Stimulated activated naive CD4-positive, alpha-beta T cell treated with Interleukin-2 at 50 U/mL for 16 hours (primary cell): ENCODE measurements around the gene DNAJC1.
"Not testable (repeated sequence)": the region's sequence is repeated elsewhere in the genome, so short reads cannot be mapped to it uniquely, and the experiment has no call there.

Experiments
- DNase-seq: peaks from one replicate; lab custom pipeline; 2025; lab: John Stamatoyannopoulos, UW

The DNAJC1 gene

DNA sequence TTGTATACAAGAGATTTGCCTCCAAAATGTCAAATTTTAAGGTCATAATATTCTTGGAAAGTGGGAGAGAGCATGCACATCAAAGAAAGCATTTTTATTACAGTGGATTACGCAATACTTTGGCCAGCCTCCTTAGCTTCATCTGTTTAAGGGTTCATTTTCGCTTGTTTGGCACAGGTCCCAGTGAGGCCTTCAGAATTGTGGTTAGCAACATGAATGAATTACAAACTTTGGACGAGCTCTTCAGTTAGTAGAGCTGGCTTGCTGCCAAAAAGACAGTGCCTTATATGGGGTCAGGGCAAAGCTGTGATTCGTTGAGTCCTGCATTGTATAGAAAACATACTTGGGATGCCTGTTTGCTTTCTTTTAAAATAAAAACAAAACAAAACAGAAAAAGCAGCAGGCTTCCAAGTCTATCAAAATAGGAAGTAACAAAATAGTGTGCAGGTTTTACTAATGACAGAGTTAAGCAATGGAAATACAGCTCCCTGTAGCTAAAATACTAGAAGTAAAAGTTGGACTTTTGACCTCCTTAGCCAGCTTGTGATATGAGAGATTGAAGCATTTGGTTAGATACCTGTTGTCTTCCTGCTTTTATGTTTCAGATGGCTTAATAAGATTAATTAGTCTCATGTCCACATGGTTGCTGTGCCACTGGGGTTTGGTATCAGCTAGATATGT is 278.7 kb downstream of the DNAJC1 start:
- DNase-seq = no peak

DNA sequence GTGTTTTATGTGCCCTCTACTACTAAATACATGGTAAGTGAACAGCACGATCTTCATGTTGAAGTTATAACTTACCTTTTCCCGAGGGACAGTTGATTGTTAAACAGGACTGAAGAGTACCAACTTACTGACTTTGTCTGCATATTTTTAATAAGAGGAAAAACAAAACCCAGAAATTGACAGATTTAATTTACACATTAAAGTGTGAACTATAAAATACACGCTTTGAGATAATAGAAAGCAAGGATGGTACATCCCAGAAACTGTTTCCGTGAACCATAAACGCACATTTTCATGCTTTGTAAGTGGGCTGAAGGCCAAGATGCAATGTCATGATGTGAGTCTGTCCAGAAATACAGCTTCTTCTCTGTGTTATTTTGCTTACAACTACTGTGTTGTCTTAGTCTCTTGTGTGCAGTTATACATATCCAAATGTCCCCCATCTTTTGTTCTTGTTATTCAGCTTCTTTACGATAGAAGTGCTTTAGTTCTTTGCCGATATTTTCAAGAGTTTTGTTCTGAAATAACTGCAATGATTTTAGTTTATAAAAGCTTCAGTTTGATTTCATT is 279.4 kb downstream of the DNAJC1 start:
- no peak for DNase-seq

DNA sequence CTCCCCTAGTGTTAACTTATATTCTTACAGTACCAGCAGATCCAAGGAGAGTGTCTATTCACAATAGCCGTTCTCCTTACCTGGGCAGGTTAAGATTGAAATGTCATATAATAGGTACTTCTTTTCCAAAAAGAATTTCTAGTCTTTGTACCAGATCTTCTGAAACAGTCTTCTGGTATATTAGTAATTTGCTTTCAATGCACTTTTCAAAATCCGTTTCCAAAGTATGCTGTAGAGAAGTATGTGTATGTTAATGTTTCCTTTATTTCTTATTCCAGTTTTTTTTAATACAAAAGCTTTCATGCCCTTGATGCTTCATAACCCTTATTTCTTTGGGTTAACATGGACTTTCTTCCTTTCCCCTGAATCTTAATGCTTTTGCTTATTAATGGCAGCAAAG is 281.3 kb downstream of the DNAJC1 start:
- no peak for DNase-seq

DNA sequence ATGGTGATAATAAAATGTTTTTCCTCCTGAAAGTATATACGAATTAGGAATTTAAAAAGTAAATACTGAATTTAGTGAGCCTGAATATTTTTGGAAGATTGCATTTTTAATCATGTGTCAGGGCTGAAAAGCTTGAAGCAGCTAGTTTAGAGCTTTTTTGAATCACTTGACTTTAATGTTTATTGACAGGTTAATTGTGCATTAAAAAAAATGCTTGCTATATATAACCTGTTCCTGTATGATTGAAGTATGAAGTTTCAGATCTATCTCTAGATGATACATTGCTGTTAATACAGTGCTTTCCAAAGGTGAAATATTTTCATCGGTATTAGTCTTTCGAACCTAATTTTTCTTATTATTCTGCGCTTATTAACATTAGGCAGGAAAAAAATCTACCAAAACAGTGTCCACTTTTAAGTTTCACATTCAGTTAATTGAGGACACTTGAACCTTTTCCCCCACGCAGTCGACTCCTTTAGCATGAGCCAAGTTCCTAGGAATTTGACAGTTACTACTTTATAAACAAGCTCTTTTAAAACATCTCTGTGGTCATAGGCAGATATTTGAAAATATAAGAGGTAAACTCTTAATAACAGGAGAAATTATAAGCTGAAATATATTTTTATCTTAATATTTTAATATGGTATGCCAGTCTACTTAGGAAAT is 282.4 kb downstream of the DNAJC1 start:
- DNase-seq = no peak

DNA sequence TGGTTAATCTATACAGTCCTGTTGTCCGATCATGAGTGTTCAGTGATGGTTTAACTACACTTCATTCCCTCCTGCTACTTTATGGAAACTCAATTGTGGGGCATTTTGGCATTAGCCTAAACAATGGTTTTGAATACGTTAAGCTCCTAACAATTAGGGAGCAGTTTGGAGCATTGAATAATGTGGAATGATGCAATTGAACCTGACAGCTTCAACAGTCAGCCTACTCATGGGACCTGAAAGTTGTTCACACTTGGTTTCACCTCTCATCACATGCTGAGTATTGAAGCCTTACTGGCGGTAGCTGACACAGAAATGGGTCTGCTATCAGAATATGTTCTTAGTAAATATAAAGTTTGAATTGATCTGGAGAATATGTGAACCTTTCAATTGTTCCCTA is 283.4 kb downstream of the DNAJC1 start:
- no peak for DNase-seq

DNA sequence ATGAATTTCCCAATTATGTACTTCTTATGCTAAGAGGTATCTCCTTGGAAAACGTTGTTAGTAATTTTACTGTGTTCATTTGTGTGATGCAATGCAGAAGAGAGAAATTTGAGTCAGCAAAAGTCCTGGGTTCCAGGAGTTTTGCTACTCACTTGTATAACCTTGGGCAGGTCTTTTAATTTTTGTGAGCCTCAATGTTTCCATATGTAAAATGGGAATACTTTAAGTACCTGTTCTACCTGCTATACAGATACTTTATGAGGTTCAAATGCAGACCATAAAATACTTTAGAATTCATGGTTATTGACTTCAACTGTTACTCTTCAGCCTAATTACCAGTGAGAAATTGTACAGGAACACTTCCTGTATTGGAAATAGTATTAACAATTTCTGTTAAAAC is 284.0 kb downstream of the DNAJC1 start:
- no peak for DNase-seq

DNA sequence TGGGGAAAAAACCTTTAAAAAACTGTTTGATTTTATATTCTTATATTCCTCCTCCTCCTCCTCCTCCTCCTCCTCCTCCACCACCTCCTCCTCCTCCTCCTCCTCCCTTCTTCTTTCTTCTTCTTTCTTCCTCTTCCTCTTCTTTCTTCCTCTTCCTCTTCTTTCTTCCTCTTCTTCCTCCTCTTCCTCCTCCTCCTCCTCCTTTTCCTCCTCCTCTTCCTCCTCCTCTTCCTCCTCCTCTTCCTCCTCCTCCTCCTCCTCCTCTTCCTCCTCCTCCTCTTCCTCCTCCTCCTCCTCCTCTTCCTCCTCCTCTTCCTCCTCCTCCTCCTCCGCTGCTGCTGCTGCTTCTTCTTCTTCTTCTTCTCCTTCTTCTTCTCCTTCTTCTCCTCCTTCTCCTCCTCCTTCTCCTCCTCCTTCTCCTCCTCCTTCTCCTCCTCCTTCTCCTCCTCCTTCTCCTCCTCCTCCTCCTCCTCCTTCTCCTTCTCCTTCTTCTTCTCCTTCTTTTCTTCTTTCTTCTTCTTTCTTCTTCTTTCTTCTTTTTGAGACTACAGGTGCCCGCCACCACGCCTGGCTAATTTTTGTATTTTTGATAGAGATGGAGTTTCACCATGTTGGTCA is 286.0 kb downstream of the DNAJC1 start:
- not testable (repeated sequence) for DNase-seq

DNA sequence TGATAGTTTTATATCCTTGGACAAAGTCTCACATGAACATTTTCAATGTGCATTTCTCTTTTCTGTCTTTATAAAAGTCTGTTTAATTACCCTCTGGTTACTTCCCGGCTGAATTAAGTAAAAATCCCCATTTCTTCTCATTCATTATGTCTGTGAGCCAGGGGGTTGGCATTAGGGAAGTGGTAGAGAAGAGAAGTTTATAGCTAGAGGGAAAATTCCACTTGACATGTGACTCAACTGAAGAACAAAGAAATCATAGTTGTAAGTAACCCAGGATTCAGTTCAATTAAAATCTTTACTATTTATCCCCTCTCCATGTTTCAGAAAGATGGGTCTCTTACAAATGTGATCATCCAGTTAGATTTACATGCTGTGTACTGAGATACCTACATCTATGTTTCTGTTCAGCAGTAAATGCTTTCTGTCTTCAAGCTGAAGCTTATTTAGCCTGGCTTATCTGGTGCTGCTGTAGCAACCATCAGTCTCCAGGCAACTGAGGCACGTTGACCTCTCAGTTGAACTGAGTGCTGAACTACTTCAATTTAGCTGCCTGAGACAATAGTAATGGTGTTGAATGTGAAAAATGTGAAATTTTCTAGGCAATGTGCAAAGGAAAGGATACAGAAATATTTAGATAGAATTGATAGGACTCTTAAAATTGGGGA is 287.9 kb downstream of the DNAJC1 start:
- no peak for DNase-seq

DNA sequence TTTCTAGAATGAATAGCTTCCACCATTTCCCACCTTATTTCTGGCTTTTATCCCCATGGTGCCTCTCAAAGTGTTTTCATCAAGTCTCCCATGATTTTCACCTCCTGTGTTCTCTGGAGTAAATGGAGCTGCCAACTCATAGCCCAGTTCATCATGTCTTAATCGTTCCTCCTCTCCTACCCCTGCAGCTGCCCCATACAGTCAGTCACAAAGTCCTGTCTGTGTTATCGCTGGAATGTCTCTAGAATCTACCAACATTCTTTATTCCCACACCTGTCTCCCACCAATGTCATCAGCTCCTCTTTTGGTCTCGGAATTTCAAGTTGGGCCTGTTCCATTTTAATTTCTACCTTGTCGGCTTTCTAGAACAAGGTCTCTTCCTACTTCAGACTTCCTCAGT is 290.6 kb downstream of the DNAJC1 start:
- DNase-seq = no peak

DNA sequence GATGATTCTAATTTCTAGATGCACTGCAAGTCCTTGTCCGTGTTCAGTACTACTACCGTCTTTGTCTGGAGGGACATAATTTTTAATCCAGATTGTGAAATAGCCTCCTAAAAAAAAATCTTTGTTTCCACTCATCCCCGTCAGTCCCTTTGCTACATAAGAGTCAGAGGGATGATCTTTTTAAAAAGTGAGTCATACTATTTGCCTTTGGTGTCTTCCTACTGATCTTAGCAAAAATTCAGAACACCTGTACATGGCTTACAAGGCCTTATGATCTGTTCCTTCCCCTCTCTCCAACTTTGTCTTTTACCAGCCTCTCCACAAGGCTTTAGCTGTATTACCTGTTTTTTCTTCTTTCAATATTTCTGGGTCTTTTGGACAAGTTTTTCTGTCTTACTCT is 296.0 kb downstream of the DNAJC1 start:
- no peak for DNase-seq
